ENCODE data around the gene CACNA1C. TPM values are rescaled to one million over a fixed set of nuclear protein-coding genes. Genes with fewer than 3 reads are reported as not detected.
A peak's percentile ranks its signal among the peaks of the same experiment; 100 is the strongest.

CACNA1C gene
- total RNA-seq, 6 donors from 2014 or later = 5.2 to 45.1 (median 8.8) TPM

DNA sequence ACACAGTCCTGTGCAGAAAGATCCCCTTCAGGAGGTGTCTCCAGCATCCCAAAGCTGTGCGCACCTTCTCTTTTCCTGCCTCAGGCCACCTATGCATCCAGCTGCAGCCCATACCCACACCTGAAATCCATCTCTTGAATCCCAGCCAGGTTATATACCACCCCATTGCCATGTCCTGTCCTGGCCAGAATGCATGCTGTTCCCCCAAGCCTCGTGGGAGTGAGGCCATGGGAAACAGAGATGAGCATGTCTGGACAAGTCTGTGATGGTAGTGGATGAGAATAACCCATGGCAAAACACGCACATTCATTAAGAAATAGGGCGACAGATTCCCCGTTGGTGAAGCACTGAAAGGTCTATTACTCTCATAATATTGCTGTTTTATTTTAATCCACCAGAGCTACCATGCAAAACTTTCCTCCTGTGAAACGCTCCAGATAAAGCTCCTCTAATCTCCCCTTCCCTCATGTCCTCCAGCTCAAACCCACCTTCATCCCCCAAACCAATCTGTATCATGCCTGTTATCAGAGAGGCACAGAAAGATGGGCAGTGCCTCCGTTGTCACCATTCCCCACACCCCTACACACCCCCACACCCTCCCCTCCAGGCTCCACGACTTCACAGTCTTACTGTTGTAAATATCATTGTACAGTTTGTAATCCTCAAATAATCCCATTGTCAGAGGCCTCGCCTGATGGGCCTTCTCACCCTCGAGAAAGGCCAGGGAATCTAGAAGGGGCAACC lies 644.4 kb downstream of the CACNA1C start:
- Histone ChIP-seq H3K27me3 (no peaks in the 10 kb centered on the region), H3K4me1 (no peaks in the 10 kb centered on the region)
- ATAC-seq (ENCODE audit: low FRiP score in 2 of 2) = peak; percentile 17 to 22

DNA sequence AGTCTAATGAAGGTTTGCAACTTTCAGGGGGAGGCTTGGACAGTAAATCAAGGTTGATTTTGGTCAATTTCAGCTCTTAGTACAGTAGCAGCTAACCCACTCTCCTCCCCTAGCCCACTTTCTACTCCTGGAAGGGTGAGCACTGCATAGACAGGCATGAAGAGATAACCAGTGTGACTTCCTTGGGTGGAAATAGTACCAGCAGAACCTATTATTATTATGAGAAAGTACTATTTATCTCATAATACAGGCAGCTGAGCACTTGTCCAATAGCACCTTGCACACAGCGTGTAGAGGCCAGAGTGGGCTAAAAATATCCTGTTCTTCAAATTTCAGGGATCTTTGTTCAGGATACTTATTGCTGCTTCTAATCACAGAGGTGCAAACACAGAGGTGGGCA lies 645.8 kb downstream of the CACNA1C start:
- Histone ChIP-seq H3K4me3 (no peak overlapping the region), H3K4me1 (no peaks in the 10 kb centered on the region), H3K36me3 (no peaks in the 10 kb centered on the region), H3K27ac (no peak overlapping the region), H3K9me3 (no peaks in the 10 kb centered on the region), H3K27me3 (no peaks in the 10 kb centered on the region)
- DNase-seq = no peak
- WGBS, 2 donors = 71 to 76% methylated on average over 1 of the region's 1 CpG
- ATAC-seq (ENCODE audit: low FRiP score in 2 of 2) = no peak
- TF ChIP-seq POLR2AphosphoS5 (IDR thresholded peaks at IDR 0.05) (no peak), EP300 (IDR thresholded peaks at IDR 0.05) (no peak), POLR2A (IDR thresholded peaks at IDR 0.05) (no peak)
- TF ChIP-seq, protein P1, sequence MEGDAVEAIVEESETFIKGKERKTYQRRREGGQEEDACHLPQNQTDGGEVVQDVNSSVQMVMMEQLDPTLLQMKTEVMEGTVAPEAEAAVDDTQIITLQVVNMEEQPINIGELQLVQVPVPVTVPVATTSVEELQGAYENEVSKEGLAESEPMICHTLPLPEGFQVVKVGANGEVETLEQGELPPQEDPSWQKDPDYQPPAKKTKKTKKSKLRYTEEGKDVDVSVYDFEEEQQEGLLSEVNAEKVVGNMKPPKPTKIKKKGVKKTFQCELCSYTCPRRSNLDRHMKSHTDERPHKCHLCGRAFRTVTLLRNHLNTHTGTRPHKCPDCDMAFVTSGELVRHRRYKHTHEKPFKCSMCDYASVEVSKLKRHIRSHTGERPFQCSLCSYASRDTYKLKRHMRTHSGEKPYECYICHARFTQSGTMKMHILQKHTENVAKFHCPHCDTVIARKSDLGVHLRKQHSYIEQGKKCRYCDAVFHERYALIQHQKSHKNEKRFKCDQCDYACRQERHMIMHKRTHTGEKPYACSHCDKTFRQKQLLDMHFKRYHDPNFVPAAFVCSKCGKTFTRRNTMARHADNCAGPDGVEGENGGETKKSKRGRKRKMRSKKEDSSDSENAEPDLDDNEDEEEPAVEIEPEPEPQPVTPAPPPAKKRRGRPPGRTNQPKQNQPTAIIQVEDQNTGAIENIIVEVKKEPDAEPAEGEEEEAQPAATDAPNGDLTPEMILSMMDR (IDR thresholded peaks at IDR 0.05) = no peak

More for the DNA sequence above, 644.4 kb downstream of the CACNA1C start:
- Histone ChIP-seq H3K9me3 (no peaks in the 10 kb centered on the region), H3K4me3 (no peak overlapping the region), H3K36me3 (no peaks in the 10 kb centered on the region), H3K27ac (no peak overlapping the region)
- TF ChIP-seq, protein P1 (IDR thresholded peaks at IDR 0.05) = no peak
- TF ChIP-seq POLR2A (IDR thresholded peaks at IDR 0.05) (no peak), POLR2AphosphoS5 (IDR thresholded peaks at IDR 0.05) (no peak), EP300 (IDR thresholded peaks at IDR 0.05) (no peak)
- DNase-seq = no peak
- WGBS, 2 donors = 71 to 80% methylated on average over 10 of the region's 10 CpGs

DNA sequence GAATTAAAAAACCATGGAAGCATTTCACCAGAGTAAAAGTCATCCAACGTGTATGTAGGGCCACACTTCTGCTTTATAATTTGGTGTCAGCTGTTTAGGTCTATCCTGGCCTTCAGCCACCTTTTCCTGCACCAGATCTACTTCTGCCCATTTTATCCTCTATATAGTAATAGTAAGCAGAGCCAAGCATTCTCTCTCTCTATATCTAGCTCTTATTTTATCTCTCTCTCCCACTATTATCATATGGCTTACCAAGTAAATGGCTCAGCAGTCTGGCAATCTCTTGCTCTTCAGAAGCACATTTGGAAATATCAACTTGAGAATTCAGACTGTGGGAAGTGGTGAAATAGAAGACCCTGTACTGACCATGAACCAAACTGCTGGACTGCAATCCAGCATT lies 657.9 kb downstream of the CACNA1C start:
- no peak overlapping the region for H3K27ac ChIP-seq
- H3K27me3 ChIP-seq = no peaks in the 10 kb centered on the region
- no peak for TF ChIP-seq POLR2A (IDR thresholded peaks at IDR 0.05)
- TF ChIP-seq, protein P1 (IDR thresholded peaks at IDR 0.05) = no peak
- TF ChIP-seq EP300 (IDR thresholded peaks at IDR 0.05) = no peak
- TF ChIP-seq POLR2AphosphoS5 (IDR thresholded peaks at IDR 0.05) = no peak
- no peak for ATAC-seq (ENCODE audit: low FRiP score in 2 of 2)
- H3K4me3 ChIP-seq = no peak overlapping the region
- no peak for DNase-seq
- H3K36me3 ChIP-seq = no peaks in the 10 kb centered on the region
- peaks cover 0 to 14% (median 11%) of the 10 kb centered on the region in 4 donors for H3K9me3 ChIP-seq
- WGBS, 2 donors = 19 to 30% methylated on average over 1 of the region's 1 CpG
- H3K4me1 ChIP-seq = no peaks in the 10 kb centered on the region

DNA sequence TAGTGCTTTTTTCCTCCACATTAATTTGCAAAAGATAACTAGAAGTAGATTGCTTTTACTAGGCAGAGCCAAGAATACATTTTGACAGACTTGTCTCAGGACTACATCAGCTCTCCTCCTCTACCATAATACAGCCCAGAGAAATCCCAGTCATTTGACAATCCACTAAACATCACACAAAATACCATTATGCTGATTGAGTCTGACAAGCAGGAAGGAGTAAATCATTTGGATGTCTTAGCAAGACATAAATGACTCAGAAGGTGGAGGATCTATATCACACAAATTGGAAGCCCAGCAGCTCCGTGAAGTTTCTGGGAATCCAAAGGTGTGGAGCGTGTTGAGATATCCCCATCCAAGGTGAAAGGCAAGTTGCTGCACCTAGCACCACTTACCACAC lies 666.6 kb downstream of the CACNA1C start:
- WGBS, 2 donors = 77 to 92% methylated on average over 2 of the region's 2 CpGs
- DNase-seq = no peak

More for the DNA sequence above, 666.6 kb downstream of the CACNA1C start:
- Histone ChIP-seq H3K4me3 (no peak overlapping the region), H3K27ac (no peak overlapping the region), H3K36me3 (no peaks in the 10 kb centered on the region), H3K9me3 (no peaks in the 10 kb centered on the region), H3K27me3 (no peaks in the 10 kb centered on the region), H3K4me1 (no peaks in the 10 kb centered on the region)
- ATAC-seq (ENCODE audit: low FRiP score in 2 of 2) = no peak
- TF ChIP-seq POLR2A (IDR thresholded peaks at IDR 0.05) = no peak
- TF ChIP-seq POLR2AphosphoS5 (IDR thresholded peaks at IDR 0.05) = no peak
- TF ChIP-seq EP300 (IDR thresholded peaks at IDR 0.05) = no peak
- TF ChIP-seq, protein P1 (IDR thresholded peaks at IDR 0.05) = no peak

Measured in upper lobe of left lung (tissue), 6 donors.